HG03571 (cell line): ENCODE results near the gene LRRD1.
"Not testable (repeated sequence)": the region's sequence is repeated elsewhere in the genome, so short reads cannot be mapped to it uniquely, and the experiment has no call there.

Experiments used
- ATAC-seq: cut with Tn5 transposase; IDR thresholded peaks from one replicate; pipeline ENCODE4 v1.9.1; 2021; ENCODE audit not compliant: unreplicated experiment

The LRRD1 gene

GRCh38 chr7:92178928-92179924 is at the start of gene LRRD1:
TSS of gene LRRD1 (minus strand) at chr7:92179142. CDS start at chr7:92165202, 13,940 bp downstream.
- peak; percentile 100 for ATAC-seq

GRCh38 chr7:92228742-92229141 is 49.8 kb upstream of the LRRD1 start:
- ATAC-seq, result no peak

- ATAC-seq, result no peak
Observed at GRCh38 chr7:92228100-92228499, 49.2 kb upstream of the LRRD1 start.

- ATAC-seq, result no peak
Observed at GRCh38 chr7:92226981-92227380, 48.0 kb upstream of the LRRD1 start.

GRCh38 chr7:92221766-92222165 is 42.8 kb upstream of the LRRD1 start:
- no peak for ATAC-seq

GRCh38 chr7:92206672-92207071 is 27.7 kb upstream of the LRRD1 start:
- no peak for ATAC-seq

- ATAC-seq, result no peak
Observed at GRCh38 chr7:92205987-92206386, 27.0 kb upstream of the LRRD1 start.

- ATAC-seq, result no peak
Observed at GRCh38 chr7:92200791-92201190, 21.8 kb upstream of the LRRD1 start.

- no peak for ATAC-seq
Observed at GRCh38 chr7:92192326-92192725, 13.4 kb upstream of the LRRD1 start.

GRCh38 chr7:92189246-92189645 is 10.3 kb upstream of the LRRD1 start:
- ATAC-seq, result not testable (repeated sequence)

GRCh38 chr7:92184294-92184693 is 5.4 kb upstream of the LRRD1 start:
- ATAC-seq, result not testable (repeated sequence)

- no peak for ATAC-seq
Observed at GRCh38 chr7:92177362-92177761, 1.6 kb downstream of the LRRD1 start.

GRCh38 chr7:92169529-92169928 is 9.4 kb downstream of the LRRD1 start:
- not testable (repeated sequence) for ATAC-seq

- ATAC-seq, result no peak
Observed at GRCh38 chr7:92161271-92161670, 17.7 kb downstream of the LRRD1 start.

- ATAC-seq, result peak; percentile 64
Observed at GRCh38 chr7:92158660-92159575, 20.0 kb downstream of the LRRD1 start.

GRCh38 chr7:92156990-92157389 is 22.0 kb downstream of the LRRD1 start:
- no peak for ATAC-seq

- ATAC-seq, result no peak
Observed at GRCh38 chr7:92155108-92155739, 23.7 kb downstream of the LRRD1 start.

GRCh38 chr7:92150450-92151017 is 28.4 kb downstream of the LRRD1 start:
- ATAC-seq, result no peak

GRCh38 chr7:92149736-92150239 is 29.2 kb downstream of the LRRD1 start:
- ATAC-seq, result no peak

- not testable (repeated sequence) for ATAC-seq
Observed at GRCh38 chr7:92143192-92143880, 35.6 kb downstream of the LRRD1 start.
